GM15510 (cell line): Measurements from ENCODE around the gene ZNF280B.

Experiments
- POLR2A ChIP-seq: IDR thresholded peaks from 3 replicates; pipeline ENCODE4 v1.6.1; 2011; ENCODE audit warnings: borderline replicate concordance; ENCODE audit not compliant: insufficient read length; ENCODE audit errors: extremely low read depth

Gene ZNF280B

DNA sequence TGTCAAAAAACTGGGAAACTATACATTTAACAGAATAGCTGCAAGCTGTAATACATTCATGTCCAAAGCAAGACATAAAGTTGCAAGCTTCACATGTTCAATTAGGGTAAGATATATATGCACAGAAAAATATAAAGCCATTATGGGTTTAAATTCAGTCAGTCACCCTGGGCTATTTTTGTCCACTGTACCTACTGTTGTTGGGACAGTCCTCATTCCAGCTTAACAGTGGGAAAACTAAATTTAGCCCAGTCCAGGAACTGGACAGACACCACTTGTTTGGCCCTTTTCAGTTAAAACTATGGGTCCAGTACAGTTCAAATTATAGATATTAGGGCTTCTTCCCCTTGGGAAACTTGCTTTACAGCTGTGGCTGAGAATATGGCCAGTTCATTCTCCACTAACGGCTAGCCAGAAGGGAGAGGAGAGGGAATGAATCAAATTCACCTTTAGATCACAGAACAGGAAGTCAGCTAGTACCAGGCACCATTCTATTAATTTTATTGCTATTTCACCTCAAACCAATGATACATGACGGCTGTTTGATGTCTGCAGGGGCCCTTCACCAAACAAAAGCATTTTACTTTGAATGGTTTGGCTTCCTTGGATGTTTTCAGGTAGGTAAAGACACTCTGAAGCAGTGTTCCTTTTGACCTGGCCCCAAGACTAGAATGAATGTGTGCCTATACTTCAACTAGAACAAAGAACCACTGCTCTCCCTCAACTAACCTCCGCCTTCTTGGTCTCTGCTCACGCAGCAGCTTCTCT lies 22.2 kb downstream of the ZNF280B start:
- TF ChIP-seq POLR2A: no peak

DNA sequence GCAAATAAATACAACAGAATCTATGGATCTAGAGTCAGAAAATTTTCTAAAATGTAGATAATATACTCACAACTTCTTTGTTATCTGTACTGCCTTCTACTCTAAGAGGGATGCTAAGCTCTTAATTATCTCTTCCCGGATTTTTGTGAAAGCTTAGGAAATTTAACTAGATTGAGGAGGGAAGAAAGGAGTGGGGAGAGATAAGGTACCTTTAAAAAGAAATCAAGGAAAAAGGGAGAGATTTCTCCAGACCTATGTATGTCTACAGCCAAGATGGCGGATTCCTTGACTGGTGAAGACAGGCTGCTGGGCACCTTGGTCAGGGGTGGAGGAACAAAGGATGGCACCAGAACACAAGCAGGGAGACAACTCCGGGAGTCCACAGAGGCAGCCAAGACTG lies 23.0 kb downstream of the ZNF280B start:
- TF ChIP-seq POLR2A: no peak

DNA sequence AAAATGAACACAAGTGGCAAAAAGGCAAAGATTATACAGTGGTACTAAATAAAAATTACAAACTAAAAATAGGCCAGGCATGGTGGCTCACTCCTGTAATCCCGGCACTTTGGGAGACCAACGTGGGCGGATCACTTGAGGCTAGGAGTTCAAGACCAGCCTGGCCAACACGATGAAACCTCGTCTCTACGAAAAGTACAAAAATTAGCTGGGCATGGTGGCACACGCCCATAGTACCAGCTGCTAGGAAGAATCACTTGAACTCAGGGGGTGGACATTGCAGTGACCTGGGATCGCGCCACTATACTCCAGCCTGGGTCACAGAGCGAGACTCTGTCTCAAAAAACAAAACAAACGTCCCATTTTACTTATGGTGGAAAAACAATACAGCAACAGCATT lies 24.5 kb downstream of the ZNF280B start:
- no peak for TF ChIP-seq POLR2A

DNA sequence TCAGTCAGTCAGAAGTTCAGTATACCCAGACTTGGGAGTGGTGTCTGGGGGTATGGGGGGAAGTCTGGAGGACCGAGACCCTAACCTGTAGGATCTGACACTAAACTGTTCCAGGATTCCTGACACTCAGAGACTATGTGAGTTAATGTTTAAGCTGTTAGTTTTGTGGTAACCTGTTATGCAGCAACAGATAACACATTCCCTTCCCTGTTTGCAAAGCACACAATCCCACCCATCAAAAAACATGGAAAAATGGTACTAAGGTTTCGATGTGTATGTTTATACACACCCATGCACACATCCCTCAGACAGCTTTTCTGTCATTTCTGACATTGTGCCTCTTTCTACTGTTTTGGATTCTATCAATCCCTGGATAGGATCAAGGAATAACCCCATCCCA lies 27.6 kb downstream of the ZNF280B start:
- TF ChIP-seq POLR2A: no peak

DNA sequence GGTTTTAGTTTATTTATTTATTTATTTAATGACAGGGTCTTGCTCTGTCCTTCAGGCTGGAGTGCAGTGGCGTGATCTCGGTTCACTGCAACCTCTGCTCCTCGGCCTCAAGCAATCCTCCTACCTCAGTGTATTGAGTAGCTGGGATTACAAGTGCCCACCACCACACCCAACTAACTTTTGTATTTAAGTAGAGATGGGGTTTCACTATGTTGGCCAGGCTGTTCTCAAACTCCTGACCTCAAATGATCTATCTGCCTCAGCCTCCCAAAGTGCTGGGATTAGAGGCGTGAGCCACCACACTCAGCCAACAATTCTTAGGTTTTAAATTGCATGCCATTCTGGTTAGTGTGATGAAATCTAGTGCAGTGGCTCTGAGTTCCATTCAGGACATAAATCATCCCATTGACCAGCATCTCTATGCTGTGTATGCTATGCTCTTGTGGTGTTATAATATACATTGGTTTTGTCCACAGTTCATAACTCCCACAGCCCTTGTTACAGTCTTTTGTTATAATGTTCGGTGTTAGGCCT lies 28.5 kb downstream of the ZNF280B start:
- TF ChIP-seq POLR2A: no peak

DNA sequence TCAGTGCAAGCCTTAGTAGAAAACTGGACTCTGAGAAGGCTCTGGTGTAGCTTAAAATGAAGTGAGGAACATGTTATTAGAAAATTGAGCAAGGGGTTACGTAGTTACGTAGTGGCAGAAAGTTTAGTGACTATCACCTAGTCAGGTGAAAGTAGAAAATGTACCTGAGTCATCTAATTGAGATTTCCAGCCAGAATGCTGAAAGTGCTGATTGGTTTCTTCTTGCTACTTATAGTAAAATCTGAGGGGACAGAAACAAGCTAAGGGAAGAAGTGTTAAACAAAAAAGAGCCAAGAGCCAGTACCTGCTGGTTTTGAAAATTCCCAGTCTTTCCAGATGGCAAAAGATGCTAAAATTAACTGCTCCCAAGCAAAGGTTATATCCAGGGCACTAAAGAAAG lies 29.4 kb downstream of the ZNF280B start:
- TF ChIP-seq POLR2A: no peak

DNA sequence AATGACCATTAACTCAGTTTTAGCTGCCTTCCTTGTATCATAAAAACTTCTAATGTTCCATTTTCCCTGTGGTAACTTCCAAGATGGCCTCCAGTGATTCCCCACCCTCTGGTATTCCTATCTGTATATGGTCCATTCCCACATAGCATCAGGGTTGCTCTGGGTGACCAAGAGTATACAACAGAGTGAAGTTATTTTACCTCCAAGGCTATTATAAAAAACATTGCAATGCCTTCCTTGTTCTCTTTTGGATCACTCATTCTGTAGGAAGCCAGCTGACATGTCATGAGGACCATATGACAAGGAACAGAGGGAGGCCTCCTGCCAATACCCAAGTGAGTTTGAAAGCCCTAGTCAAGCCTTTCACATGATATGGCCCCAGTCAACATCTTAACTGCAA lies 30.1 kb downstream of the ZNF280B start:
- TF ChIP-seq POLR2A: no peak

DNA sequence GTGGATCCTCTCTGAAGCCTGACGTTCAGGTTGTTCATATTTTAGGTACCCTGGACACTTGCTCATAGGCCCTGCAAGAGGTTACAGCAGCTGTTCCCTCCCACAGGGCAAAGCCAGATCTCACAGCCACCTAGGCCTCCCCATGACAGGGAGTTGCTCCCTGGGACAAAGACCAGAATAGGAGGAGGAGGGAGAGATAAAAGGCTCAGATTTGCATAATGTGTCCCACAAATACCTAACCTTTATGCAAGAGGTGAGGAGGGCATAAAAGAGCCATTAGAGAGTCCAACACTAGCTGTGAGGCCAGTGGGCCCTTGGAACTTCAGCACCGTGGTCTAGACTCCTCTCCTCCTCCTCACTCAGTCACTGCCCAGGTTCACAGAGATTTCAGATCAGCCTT lies 33.8 kb downstream of the ZNF280B start:
- TF ChIP-seq POLR2A: no peak

DNA sequence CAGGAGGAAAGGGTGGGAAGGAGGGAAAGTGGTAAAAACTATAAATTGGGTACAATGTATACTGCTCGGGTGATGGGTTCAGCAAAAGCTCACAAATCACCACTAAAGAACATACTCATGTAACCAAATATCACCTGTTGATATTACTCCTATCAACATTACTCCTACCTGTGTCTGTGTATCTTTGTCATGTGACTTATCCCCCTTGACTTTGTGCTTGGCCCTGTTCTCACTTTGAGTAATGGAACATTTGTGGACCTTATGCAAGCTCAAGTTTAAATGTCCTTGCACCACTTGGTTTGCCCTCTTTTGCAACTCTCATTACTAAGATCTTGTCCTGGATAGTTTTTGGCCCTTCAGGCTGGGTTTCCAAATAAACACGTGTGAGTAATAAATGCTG lies 39.0 kb downstream of the ZNF280B start:
- TF ChIP-seq POLR2A: no peak

DNA sequence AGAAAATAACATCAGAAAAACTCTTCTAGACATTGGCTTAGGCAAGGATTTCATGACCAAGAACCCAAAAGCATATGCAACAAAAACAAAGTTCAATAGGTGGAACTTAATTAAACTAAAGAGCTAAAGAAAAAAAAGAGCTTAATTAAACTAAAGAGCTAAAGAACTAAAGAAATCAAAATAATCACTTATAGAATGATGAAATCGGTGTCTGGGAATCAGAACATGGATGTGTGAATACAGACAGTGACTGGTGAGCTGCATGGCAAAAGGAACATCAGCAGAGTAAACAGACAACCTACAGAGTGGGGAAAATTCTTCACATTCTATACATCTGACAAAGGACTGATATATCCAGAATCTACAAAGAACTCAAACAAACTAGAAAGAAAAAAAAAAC lies 41.4 kb downstream of the ZNF280B start:
- TF ChIP-seq POLR2A: no peak

DNA sequence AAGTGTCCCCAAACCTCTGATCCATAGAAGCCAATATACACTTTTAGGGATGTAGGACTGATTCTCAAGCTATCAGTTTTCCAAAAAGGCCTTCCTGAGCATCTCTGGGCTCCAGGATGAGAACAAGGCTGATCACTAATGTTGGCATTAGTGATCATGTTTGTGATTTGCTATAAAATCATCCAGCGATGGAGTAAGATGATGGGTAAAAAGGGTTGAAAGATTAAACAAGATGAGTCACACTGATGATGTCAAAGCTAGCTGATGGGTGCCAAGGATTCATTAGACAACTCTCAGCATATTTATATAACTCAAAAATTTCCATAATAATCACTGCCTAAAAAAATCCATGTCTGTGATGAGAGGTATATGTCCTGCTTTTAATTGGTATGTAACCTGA lies 42.8 kb downstream of the ZNF280B start:
- no peak for TF ChIP-seq POLR2A

DNA sequence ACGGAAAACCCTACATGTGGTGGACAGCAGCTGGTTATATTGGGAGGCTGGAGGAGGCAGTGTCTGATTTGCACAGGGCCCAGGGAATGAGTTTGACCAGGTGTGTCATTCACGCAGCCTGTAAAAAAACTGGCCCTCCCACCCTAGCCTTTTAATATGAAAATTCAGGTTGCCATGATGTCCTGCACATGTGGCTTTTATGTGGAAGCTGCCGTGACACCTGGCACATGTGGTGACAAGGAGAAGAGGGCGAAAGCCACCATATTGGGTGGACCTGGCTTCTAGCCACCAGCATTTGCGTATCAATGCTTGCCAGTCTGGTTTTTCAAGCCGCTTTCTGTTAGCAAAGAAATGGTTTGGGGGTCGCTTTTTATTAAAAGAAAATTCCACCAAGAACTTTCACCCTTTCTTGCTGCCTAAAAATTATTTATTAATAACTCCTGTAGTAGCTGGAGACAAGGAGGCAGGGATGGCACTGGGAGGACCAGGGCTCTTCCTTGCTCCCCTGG lies 43.4 kb downstream of the ZNF280B start:
- TF ChIP-seq POLR2A: no peak

DNA sequence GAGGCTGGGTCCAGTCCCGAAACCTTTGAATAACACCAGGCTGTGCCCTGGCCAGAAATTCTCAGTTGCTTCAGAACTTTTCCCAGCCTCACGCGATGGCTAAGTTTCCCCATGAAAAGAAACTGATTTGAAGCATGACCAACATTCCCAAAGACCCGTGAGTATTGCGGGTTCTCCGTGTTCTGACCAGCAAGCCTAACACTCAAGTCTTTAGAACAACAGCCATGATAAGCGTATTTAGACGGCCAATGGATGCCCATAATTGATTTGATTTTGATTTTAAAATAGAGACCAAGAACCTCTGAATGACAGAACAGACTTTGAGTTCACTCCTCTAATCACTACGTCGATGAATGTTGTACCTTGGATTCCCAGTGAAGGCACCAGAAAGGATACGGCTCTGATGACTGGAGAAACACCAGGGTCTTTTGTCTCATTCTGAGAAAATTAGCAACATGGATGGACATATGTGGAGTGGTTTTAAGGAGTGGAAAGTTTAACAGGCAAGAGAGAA lies 43.9 kb downstream of the ZNF280B start:
- TF ChIP-seq POLR2A: no peak

DNA sequence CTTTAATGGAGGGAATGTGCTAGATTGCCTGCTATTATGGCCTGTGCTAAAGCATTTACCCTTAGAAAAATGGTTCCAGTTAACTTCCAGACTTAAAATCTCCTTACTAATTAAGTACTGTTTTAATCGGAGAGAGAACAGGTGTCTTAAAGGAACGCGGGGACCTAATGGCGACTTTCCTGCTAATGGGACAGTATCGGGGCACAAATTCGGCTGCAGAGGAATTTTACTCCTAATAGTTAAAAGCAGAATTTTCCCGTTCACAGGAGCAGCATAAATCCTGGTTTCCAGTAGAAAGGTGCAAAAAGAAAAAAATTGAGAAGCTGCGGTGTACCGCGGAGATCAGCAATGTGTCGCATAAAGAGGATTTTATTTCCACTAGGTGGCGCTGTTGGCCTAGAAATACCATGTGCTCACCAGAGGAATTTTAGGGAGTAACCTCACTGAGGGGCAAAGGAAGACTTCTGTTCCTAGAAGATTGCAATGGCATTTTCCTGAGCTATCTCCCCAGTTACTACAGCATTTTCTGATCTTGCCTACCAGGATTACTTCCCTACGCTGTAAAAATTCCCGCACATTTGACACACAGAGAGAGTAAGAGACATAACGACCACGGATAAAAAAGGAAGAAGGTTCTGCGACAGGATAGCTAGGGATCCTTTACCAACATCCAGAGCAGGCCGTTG lies 44.5 kb downstream of the ZNF280B start:
- TF ChIP-seq POLR2A: no peak

DNA sequence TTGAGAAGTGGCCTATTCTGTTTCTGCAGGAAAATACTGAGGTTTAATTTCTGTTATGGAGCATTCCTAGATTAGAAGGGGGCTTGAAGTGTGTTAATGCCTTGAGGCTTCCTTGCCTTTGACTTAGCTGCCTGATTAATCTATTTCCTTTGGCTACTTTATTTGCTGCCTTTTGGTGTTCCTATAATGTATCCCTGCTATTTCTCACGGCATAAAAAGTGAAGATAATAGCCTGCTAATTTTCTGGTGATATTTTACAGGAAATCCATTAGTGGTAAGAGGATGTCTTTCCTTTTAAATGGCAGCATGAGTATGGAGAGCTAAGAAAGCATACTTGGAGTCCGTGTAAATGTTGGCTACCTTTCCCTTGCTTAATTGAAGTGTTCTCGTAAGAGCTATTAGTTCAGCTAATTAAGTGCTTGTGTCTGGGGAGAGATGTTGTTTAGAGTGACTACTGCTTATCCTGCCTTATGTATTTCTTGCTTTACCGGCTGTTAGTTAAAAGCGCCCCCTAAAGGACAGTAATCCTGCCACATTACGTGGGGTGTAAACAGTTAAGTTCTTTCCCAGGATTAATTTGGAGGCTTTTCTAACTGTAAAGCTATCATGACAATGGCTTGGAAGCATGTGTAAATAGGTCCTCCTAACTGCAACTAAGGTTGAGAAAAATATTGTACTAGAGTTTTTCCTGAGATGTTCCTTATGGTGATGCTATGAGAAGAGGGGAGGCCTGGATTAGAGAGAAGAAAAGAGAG lies 45.6 kb downstream of the ZNF280B start:
- no peak for TF ChIP-seq POLR2A

DNA sequence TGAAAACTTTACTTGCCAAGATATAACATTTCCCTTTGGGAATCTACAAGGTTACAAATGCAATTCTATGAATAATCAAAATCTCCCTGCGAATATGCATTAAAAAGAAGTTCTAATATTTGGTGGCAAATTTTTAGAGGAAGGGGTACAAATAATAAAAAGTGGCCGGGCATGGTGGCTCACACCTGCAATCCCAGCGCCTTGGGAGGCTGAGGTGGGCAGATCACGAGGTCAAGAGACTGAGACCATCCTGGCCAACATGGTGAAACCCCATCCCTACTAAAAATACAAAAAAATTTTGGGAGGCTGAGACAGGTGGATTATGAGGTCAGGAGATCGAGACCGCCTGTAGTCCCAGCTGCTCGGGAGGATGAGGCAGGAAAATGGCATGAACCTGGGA lies 47.0 kb downstream of the ZNF280B start:
- no peak for TF ChIP-seq POLR2A

DNA sequence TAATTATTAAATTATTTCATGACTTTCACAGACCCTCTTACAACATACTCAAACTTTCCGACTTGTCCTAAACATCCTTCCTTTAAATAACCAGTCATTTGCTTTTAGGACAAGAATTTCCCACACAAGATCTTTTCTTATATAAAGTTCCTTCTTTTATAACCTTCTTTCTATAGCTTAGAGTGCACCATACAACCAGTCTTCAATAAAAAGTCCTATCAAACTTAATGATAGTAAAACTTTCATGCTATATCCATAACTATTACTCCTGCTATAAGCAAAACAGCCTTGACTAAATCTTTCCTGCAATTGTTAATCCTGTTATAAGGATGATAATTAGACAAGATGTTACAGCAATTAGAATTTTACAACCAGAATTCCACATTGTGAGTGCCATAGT lies 47.4 kb downstream of the ZNF280B start:
- no peak for TF ChIP-seq POLR2A
